WTC11 (cell line): ENCODE results near the gene DNAJC15.

ENCODE experiments used
- CBFB ChIP-seq: sonication (generic); formaldehyde crosslinking; IDR thresholded peaks from 2 replicates; pipeline ENCODE4 v1.8.1; 2022; ENCODE audit warnings: mild to moderate bottlenecking, low read depth, missing genetic modification reagents
- CTCF ChIP-seq: fragments of 200-600 bp; IDR thresholded peaks from 2 replicates; pipeline ENCODE4 v1.8.0; 2022; ENCODE audit warnings: antibody characterized with exemption
- E2F1 ChIP-seq: sonication (generic); formaldehyde crosslinking; IDR thresholded peaks from 2 replicates; pipeline ENCODE4 v1.8.0; 2022; ENCODE audit warnings: mild to moderate bottlenecking, missing genetic modification reagents
- ERG ChIP-seq: fragments of 250-450 bp; sonication (Bioruptor Pico); IDR thresholded peaks from 2 replicates; pipeline ENCODE4 v1.8.0; 2021; ENCODE audit warnings: mild to moderate bottlenecking
- NR1H2 ChIP-seq: sonication (generic); formaldehyde crosslinking; IDR thresholded peaks from 2 replicates; pipeline ENCODE4 v1.9.0; 2021; ENCODE audit warnings: mild to moderate bottlenecking, moderate library complexity, missing genetic modification reagents
- NR3C1 ChIP-seq: sonication (generic); formaldehyde crosslinking; conservative IDR thresholded peaks from 2 replicates; pipeline ENCODE4 v1.8.1; 2023; ENCODE audit warnings: low read depth, mild to moderate bottlenecking, missing genetic modification reagents
- TEAD1 ChIP-seq: sonication (generic); formaldehyde crosslinking; IDR thresholded peaks from 2 replicates; pipeline ENCODE4 v1.8.0; 2022; ENCODE audit warnings: mild to moderate bottlenecking, missing genetic modification reagents
- TEAD4 ChIP-seq: sonication (generic); formaldehyde crosslinking; IDR thresholded peaks from 2 replicates; pipeline ENCODE4 v1.8.0; 2022; ENCODE audit warnings: mild to moderate bottlenecking, missing genetic modification reagents
- ZNF121 ChIP-seq: sonication (generic); formaldehyde crosslinking; IDR thresholded peaks from 2 replicates; pipeline ENCODE4 v1.8.0; 2023; ENCODE audit warnings: missing genetic modification reagents
- ZNF138 ChIP-seq: sonication (generic); formaldehyde crosslinking; conservative IDR thresholded peaks from 2 replicates; pipeline ENCODE4 v1.8.1; 2022; ENCODE audit warnings: mild to moderate bottlenecking, moderate library complexity, missing genetic modification reagents
- ZNF317 ChIP-seq: sonication (generic); formaldehyde crosslinking; IDR thresholded peaks from 2 replicates; pipeline ENCODE4 v1.8.1; 2023; ENCODE audit warnings: low read depth, mild to moderate bottlenecking, moderate library complexity, missing genetic modification reagents, borderline replicate concordance
- TF ChIP-seq, protein P1 (sequence below): fragments of 250-450 bp; sonication (Bioruptor Pico); IDR thresholded peaks from 2 replicates; pipeline ENCODE4 v1.9.0; 2021; ENCODE audit warnings: mild to moderate bottlenecking

DNA sequence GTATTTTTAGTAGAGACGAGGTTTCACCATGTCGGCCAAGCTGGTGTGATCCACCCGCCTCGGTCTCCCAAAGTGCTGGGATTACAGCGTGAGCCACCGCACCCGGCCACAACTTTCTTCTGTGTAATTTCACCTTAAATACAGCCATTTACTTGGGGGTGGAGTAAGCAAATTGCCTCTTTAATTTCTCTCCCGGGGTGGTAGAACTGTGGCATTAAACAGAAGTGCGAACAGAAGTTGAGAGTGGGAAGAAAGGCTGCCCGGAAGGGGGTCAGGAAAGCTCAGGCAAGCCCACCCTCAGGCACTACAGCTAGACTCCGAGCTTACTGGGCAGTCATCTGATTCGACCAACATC, 475 bp upstream of the DNAJC15 start:
- no peak for TF ChIP-seq TEAD4 (CRISPR knock-in tag)
- no peak for TF ChIP-seq NR3C1 (CRISPR knock-in tag)
- no peak for TF ChIP-seq CTCF
- TF ChIP-seq, protein P1, sequence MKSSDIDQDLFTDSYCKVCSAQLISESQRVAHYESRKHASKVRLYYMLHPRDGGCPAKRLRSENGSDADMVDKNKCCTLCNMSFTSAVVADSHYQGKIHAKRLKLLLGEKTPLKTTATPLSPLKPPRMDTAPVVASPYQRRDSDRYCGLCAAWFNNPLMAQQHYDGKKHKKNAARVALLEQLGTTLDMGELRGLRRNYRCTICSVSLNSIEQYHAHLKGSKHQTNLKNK (CRISPR knock-in tag), result no peak
- TF ChIP-seq NR1H2 (CRISPR knock-in tag), result no peak
- no peak for TF ChIP-seq ZNF138
- TF ChIP-seq ZNF121 (CRISPR knock-in tag), result no peak
- no peak for TF ChIP-seq CBFB (CRISPR knock-in tag)
- no peak for TF ChIP-seq TEAD1
- TF ChIP-seq E2F1 (CRISPR knock-in tag), result no peak
- no peak for TF ChIP-seq ERG (CRISPR knock-in tag)
- TF ChIP-seq ZNF317 (CRISPR knock-in tag), result no peak
